Cardiac fibroblast (primary cell): ENCODE data around the gene PHLDA3.

Source experiments
- DNase-seq, 2 donors: peaks; one replicate each; pipeline versions ENCODE4 v3.0.0 to v3.0.0-alpha.2; 2010; ENCODE audit warnings: low read depth in 2 of 2
- H3K4me3 ChIP-seq, 2 donors: replicated peaks in 1 of 2; 1 replicate in 1 of 2; 2 replicates in 1 of 2; pipeline ENCODE4 v1.5.1; 2011; ENCODE audit warnings: low read depth in 2 of 2, low read length in 2 of 2, mild to moderate bottlenecking in 2 of 2, moderate library complexity in 1 of 2
- CTCF ChIP-seq: IDR thresholded peaks from one replicate; pipeline ENCODE4 v1.5.1; 2011; ENCODE audit warnings: low read depth, mild to moderate bottlenecking, low read length, inconsistent platforms

PHLDA3 gene

GRCh38 chr1:201450721-201451291 is 18.2 kb downstream of the PHLDA3 start:
- no peak overlapping the region for H3K4me3 ChIP-seq
- peak; percentile 89 to 94 for DNase-seq
- TF ChIP-seq CTCF, result no peak

DNA sequence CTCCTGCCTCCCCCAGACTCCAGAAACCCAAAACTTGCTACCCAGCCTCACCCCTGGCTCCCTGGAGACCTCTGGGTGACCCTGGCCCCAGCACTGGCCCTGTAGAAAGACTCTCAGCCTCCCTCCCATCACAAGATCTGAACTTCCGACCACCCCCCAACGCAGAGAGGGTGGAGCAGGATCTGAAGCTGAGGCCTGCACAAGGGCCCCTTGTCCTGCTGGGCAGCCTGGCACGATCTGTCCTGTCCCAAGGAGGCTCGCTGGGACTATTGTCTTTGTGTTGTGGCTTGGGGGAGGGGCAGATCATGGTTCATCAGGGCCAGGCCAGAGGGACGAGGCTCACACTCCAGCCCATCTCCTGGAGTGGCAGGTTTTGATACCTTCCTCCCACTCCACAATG is 20.0 kb downstream of the PHLDA3 start:
- no peak for TF ChIP-seq CTCF

DNA sequence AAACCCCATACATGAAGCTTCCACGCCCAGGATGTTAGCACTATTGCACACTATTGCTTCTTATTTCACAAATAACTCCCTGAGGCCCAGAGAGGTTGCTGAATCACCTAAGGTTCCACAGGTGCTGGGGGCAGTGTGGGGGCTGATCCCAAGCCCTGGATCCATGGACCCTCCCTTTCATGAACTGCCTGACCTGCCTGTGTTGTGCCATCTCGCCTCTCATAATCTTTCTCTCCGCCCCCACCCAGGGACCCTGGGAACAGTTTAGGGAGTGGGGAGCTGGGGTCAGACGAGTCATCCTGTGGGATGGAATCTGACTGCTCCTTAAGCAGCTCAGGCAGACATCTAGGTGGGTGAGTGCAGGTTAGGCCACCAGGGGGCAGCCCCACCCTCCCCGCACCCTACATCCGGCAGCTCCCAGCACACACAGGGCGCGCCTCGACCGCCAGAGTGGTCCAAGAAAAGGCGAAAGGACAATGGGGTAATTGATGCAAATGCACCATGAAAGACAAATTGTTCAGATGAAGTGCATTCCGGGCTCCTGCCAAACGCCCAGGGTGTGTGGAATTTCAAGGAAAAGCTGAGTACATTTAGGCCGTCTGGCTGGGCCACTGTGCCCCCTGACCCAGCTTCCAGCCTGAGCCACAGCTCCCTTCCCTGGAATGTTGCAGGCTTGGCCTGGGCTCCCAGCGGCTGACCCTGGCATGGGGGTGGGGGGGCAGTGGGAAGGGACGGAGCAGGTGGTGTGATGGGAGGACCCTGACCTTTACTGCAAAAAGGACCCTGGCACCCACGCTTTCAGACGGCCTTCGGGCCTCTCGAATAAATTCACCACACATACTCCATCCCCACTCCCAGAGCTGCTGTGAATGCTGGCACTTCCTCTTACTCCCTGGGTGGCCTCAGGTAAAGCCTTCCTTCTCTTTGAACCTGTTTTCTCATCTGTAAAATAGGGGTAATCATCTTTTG is 20.8 kb downstream of the PHLDA3 start:
- TF ChIP-seq CTCF, result peak; percentile 87
- no peak overlapping the region for H3K4me3 ChIP-seq
- peak; percentile 83 to 87 for DNase-seq

More for the DNA sequence above, 20.0 kb downstream of the PHLDA3 start:
- no peak overlapping the region for H3K4me3 ChIP-seq
- DNase-seq, result no peak

GRCh38 chr1:201445310-201445709 is 23.7 kb downstream of the PHLDA3 start:
- no peak for DNase-seq
- no peak overlapping the region for H3K4me3 ChIP-seq
- no peak for TF ChIP-seq CTCF

DNA sequence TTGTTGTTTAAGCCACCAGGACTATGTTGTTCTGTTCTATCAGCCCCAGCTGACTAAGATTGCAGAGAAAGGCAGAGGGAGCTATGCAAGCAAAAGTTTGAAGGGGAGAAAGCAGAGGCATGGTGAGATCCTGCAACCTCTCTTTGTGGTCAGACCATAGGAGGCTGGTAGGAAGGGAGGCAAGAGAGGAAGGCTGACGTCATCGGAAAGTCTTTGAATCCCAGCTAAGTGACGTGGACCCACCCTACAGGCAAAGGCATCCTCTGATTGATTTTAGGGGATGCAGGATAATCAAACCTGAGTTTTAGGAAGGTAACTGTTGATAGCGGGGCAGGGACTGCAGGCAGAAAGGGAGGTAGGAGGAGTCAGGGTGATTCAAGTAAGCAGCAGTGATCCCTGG is 24.2 kb downstream of the PHLDA3 start:
- no peak overlapping the region for H3K4me3 ChIP-seq
- DNase-seq, result peak in 1 of 2 donors; percentile 51
- no peak for TF ChIP-seq CTCF

- no peak for DNase-seq
- TF ChIP-seq CTCF, result no peak
These were observed 25.2 kb downstream of the PHLDA3 start for GRCh38 chr1:201443747-201444146.

More at GRCh38 chr1:201443747-201444146, 25.2 kb downstream of the PHLDA3 start:
- H3K4me3 ChIP-seq, result no peak overlapping the region
